ENCODE results near the gene LAMP5.

Gene LAMP5

GRCh38 chr20:9520086-9520485, 5.7 kb downstream of the LAMP5 start:
- TF ChIP-seq SIN3A (IDR thresholded peaks at IDR 0.05; ENCODE audit: borderline replicate concordance, insufficient read depth, low read length) (no peak), POLR2AphosphoS5 (IDR thresholded peaks at IDR 0.05; ENCODE audit: low read depth, low read length) (no peak), TAF1 (IDR thresholded peaks at IDR 0.05; ENCODE audit: borderline replicate concordance, insufficient read depth, low read length) (no peak)

- TF ChIP-seq REST (IDR thresholded peaks at IDR 0.05; ENCODE audit: insufficient read depth in 1 of 2, low read depth in 2 of 2, low read length in 2 of 2) (no peak), POLR2AphosphoS5 (IDR thresholded peaks at IDR 0.05; ENCODE audit: low read depth, low read length) (no peak), SIN3A (IDR thresholded peaks at IDR 0.05; ENCODE audit: borderline replicate concordance, insufficient read depth, low read length) (no peak), TAF1 (IDR thresholded peaks at IDR 0.05; ENCODE audit: borderline replicate concordance, insufficient read depth, low read length) (no peak), FOXP2 (optimal IDR thresholded peaks at IDR 0.05; ENCODE audit: borderline replicate concordance, extremely low read depth, extremely low read length, insufficient read depth) (no peak)
Measured at GRCh38 chr20:9523636-9524035, 9.2 kb downstream of the LAMP5 start.

GRCh38 chr20:9531581-9531980, 17.2 kb downstream of the LAMP5 start:
- TF ChIP-seq SIN3A (IDR thresholded peaks at IDR 0.05; ENCODE audit: borderline replicate concordance, insufficient read depth, low read length) (no peak), REST (IDR thresholded peaks at IDR 0.05; ENCODE audit: insufficient read depth in 1 of 2, low read depth in 2 of 2, low read length in 2 of 2) (no peak)

- no peak for TF ChIP-seq SIN3A (IDR thresholded peaks at IDR 0.05; ENCODE audit: borderline replicate concordance, insufficient read depth, low read length)
- no peak for TF ChIP-seq REST (IDR thresholded peaks at IDR 0.05; ENCODE audit: insufficient read depth in 1 of 2, low read depth in 2 of 2, low read length in 2 of 2)
- no peak for TF ChIP-seq FOXP2 (optimal IDR thresholded peaks at IDR 0.05; ENCODE audit: borderline replicate concordance, extremely low read depth, extremely low read length, insufficient read depth)
- TF ChIP-seq POLR2AphosphoS5 (IDR thresholded peaks at IDR 0.05; ENCODE audit: low read depth, low read length) = no peak
- TF ChIP-seq TAF1 (IDR thresholded peaks at IDR 0.05; ENCODE audit: borderline replicate concordance, insufficient read depth, low read length) = no peak
Measured at GRCh38 chr20:9532069-9532838, 17.9 kb downstream of the LAMP5 start.

GRCh38 chr20:9534025-9534424, 19.6 kb downstream of the LAMP5 start:
- TF ChIP-seq REST (IDR thresholded peaks at IDR 0.05; ENCODE audit: insufficient read depth in 1 of 2, low read depth in 2 of 2, low read length in 2 of 2) (no peak), SIN3A (IDR thresholded peaks at IDR 0.05; ENCODE audit: borderline replicate concordance, insufficient read depth, low read length) (no peak), POLR2AphosphoS5 (IDR thresholded peaks at IDR 0.05; ENCODE audit: low read depth, low read length) (no peak), FOXP2 (optimal IDR thresholded peaks at IDR 0.05; ENCODE audit: borderline replicate concordance, extremely low read depth, extremely low read length, insufficient read depth) (no peak), TAF1 (IDR thresholded peaks at IDR 0.05; ENCODE audit: borderline replicate concordance, insufficient read depth, low read length) (no peak)

Measured in PFSK-1 (cell line).